Choroid plexus epithelial cell (primary cell): Measurements from ENCODE around the gene WDR77.
A peak's percentile ranks its signal among the peaks of the same experiment; 100 is the strongest.

Experiments
- DNase-seq: peaks from one replicate; pipeline ENCODE4 v3.0.0-alpha.2; 2010; ENCODE audit warnings: low read depth
- H3K4me3 ChIP-seq: 2 replicates; pipeline ENCODE4 v1.5.1; 2011; ENCODE audit warnings: low read depth, mild to moderate bottlenecking, control low read depth, low read length, moderate library complexity
- CTCF ChIP-seq: conservative IDR thresholded peaks from 2 replicates; pipeline ENCODE4 v1.5.1; 2011; ENCODE audit warnings: low read depth, mild to moderate bottlenecking, control low read depth, inconsistent platforms, low read length, moderate library complexity

Gene WDR77

GRCh38 chr1:111420377-111420776 is 28.7 kb downstream of the WDR77 start:
- no peak for DNase-seq
- H3K4me3 ChIP-seq: no peak overlapping the region
- no peak for TF ChIP-seq CTCF

- no peak overlapping the region for H3K4me3 ChIP-seq
- no peak for TF ChIP-seq CTCF
- DNase-seq: no peak
Measured at GRCh38 chr1:111419037-111419436, 30.0 kb downstream of the WDR77 start.

GRCh38 chr1:111417755-111418154 is 31.3 kb downstream of the WDR77 start:
- TF ChIP-seq CTCF: no peak
- H3K4me3 ChIP-seq: no peak overlapping the region
- peak; percentile 55 for DNase-seq

- DNase-seq: no peak
- TF ChIP-seq CTCF: no peak
- no peak overlapping the region for H3K4me3 ChIP-seq
Measured at GRCh38 chr1:111415461-111415860, 33.6 kb downstream of the WDR77 start.

GRCh38 chr1:111414756-111415155 is 34.3 kb downstream of the WDR77 start:
- no peak overlapping the region for H3K4me3 ChIP-seq
- no peak for TF ChIP-seq CTCF
- DNase-seq: no peak

- no peak for TF ChIP-seq CTCF
- DNase-seq: no peak
Measured at GRCh38 chr1:111412839-111413238, 36.2 kb downstream of the WDR77 start.

GRCh38 chr1:111407301-111407700 is 41.8 kb downstream of the WDR77 start:
- DNase-seq: no peak
- no peak for TF ChIP-seq CTCF
- no peak overlapping the region for H3K4me3 ChIP-seq

More at GRCh38 chr1:111412839-111413238, 36.2 kb downstream of the WDR77 start:
- H3K4me3 ChIP-seq: no peak overlapping the region
